Measurements from ENCODE around the gene VWA5A. TPM values are rescaled to one million over a fixed set of nuclear protein-coding genes. Genes with fewer than 3 reads are reported as not detected.

Gene VWA5A
- total and polyA plus RNA-seq, 2 of the 13 experiments (the other 11 are each of a cell fraction or from before 2014, with no cell fraction given): 1.3 to 1.8 TPM

DNA sequence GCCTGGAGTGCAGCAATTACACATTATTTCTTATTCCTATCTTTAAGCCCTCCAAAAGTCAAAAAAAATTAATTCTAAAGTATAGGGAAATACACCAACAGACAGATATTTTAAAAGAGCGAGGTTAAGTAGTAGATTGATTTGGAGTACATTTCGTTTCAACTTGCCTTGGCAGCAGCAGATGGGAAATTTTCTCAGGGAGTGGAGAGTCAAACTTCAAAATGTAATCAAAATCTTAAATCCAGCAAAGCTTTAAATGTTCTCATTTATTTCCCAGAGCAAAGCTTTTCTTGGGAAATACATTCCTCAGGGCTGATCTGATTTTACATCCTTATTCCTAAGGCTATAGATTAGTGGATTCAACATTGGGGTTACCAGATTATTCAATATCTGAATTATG lies 21.9 kb upstream of the VWA5A start:
- no peaks in the 10 kb centered on the region for H3K4me1 ChIP-seq (ENCODE audit: insufficient read depth, low read length)
- intact Hi-C loops (cut with micrococcal nuclease; ENCODE audit: unreplicated experiment): no loop called here
- H2AFZ ChIP-seq (ENCODE audit: low read length): no peak overlapping the region
- no TSS peak for BruUV-seq (replicated peaks)
- CTCF ChIA-PET (ENCODE audit: low intra/inter-chr PET ratio, low total read pairs): no interaction called here
- TF ChIP-seq ZNF260 (CRISPR knock-in tag; IDR thresholded peaks at IDR 0.05; ENCODE audit: borderline replicate concordance, low read depth) (no peak), CCDC6 (CRISPR knock-in tag; IDR thresholded peaks at IDR 0.05) (no peak), SP2 (CRISPR knock-in tag; IDR thresholded peaks at IDR 0.05) (no peak), SP4 (CRISPR knock-in tag; IDR thresholded peaks at IDR 0.05) (no peak)
- H3K79me2 ChIP-seq (ENCODE audit: insufficient read depth, low read length): no peaks in the 10 kb centered on the region
- in situ Hi-C loops (cut with HindIII; ENCODE audit: extremely low pct_ligation_motif_present, low pct_unique_long_range_greater_than_20kb): no loop called here
- H3K27me3 ChIP-seq (ENCODE audit: control insufficient read depth in 1 of 2, insufficient read depth in 2 of 2, low read length in 2 of 2): no peaks in the 10 kb centered on the region
- no peak overlapping the region for H3K4me2 ChIP-seq (ENCODE audit: low read depth, low read length)
- no peak overlapping the region for H3K9ac ChIP-seq (ENCODE audit: insufficient read depth, low read depth, low read length)
- POLR2A ChIA-PET: no interaction called here
- FAIRE-seq (no peak), DNase-seq (ENCODE audit: low spot score) (no peak), ATAC-seq (no peak)
- WGBS (ENCODE audit: low lambda C conversion rate): 5% methylated on average over 2 of the region's 2 CpGs
- H3K27ac ChIP-seq (ENCODE audit: extremely low read length, insufficient read depth, low read length): no peak overlapping the region
- H4K20me1 ChIP-seq (ENCODE audit: insufficient read depth, low read length): no peaks in the 10 kb centered on the region
- H3K9me3 ChIP-seq (ENCODE audit: low read length): no peaks in the 10 kb centered on the region
- no peaks in the 10 kb centered on the region for H3K36me3 ChIP-seq (replicated peaks in 1 of 2; ENCODE audit: control insufficient read depth in 1 of 2, insufficient read depth in 2 of 2, low read length in 2 of 2)
- H3K4me3 ChIP-seq (replicated peaks in 1 of 3; ENCODE audit: insufficient read depth in 1 of 3, low read depth in 2 of 3, low read length in 3 of 3): no peak overlapping the region

DNA sequence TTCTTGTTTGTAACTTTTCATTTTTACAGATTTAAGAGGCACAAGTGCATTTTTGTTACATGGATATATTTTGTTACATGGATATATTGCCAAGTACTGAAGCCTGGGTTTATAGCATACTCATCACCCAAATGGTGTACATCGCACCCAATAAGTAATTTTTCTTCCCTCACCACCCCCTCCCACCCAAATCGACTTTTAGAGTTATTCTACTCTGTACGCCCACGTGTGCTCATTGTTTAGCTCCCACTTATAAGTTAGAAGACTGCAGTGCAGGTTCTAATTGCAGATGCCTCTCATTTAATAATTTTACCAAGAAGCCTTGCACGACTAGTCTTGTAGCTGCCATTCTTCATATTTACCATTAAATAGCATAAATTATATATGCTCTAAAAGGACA lies 20.5 kb upstream of the VWA5A start:
- Histone ChIP-seq H4K20me1 (ENCODE audit: insufficient read depth, low read length) (no peaks in the 10 kb centered on the region), H3K9me3 (ENCODE audit: low read length) (no peaks in the 10 kb centered on the region), H3K79me2 (ENCODE audit: insufficient read depth, low read length) (no peaks in the 10 kb centered on the region), H3K27me3 (ENCODE audit: control insufficient read depth in 1 of 2, insufficient read depth in 2 of 2, low read length in 2 of 2) (no peaks in the 10 kb centered on the region), H3K4me1 (ENCODE audit: insufficient read depth, low read length) (no peaks in the 10 kb centered on the region), H3K9ac (ENCODE audit: insufficient read depth, low read depth, low read length) (no peak overlapping the region), H3K36me3 (replicated peaks in 1 of 2; ENCODE audit: control insufficient read depth in 1 of 2, insufficient read depth in 2 of 2, low read length in 2 of 2) (no peaks in the 10 kb centered on the region), H3K27ac (ENCODE audit: extremely low read length, insufficient read depth, low read length) (no peak overlapping the region), H2AFZ (ENCODE audit: low read length) (no peak overlapping the region), H3K4me3 (replicated peaks in 1 of 3; ENCODE audit: insufficient read depth in 1 of 3, low read depth in 2 of 3, low read length in 3 of 3) (no peak overlapping the region), H3K4me2 (ENCODE audit: low read depth, low read length) (no peak overlapping the region)
- CTCF ChIA-PET (ENCODE audit: low intra/inter-chr PET ratio, low total read pairs): no interaction called here
- in situ Hi-C loops (cut with HindIII; ENCODE audit: extremely low pct_ligation_motif_present, low pct_unique_long_range_greater_than_20kb) (no loop called here), intact Hi-C loops (cut with micrococcal nuclease; ENCODE audit: unreplicated experiment) (no loop called here)
- WGBS (ENCODE audit: low lambda C conversion rate): 3% methylated on average over 5 of the region's 5 CpGs
- DNase-seq (ENCODE audit: low spot score) (no peak), ATAC-seq (no peak), FAIRE-seq (no peak)
- POLR2A ChIA-PET: no interaction called here
- BruUV-seq (replicated peaks): no TSS peak
- TF ChIP-seq, protein P1, sequence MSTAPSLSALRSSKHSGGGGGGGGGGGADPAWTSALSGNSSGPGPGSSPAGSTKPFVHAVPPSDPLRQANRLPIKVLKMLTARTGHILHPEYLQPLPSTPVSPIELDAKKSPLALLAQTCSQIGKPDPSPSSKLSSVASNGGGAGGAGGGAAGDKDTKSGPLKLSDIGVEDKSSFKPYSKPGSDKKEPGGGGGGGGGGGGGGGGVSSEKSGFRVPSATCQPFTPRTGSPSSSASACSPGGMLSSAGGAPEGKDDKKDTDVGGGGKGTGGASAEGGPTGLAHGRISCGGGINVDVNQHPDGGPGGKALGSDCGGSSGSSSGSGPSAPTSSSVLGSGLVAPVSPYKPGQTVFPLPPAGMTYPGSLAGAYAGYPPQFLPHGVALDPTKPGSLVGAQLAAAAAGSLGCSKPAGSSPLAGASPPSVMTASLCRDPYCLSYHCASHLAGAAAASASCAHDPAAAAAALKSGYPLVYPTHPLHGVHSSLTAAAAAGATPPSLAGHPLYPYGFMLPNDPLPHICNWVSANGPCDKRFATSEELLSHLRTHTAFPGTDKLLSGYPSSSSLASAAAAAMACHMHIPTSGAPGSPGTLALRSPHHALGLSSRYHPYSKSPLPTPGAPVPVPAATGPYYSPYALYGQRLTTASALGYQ (CRISPR knock-in tag; IDR thresholded peaks at IDR 0.05): no peak
- TF ChIP-seq MAFF (IDR thresholded peaks at IDR 0.05; ENCODE audit: low read depth, low read length) (no peak), ZNF530 (CRISPR knock-in tag; IDR thresholded peaks at IDR 0.05; ENCODE audit: low read depth) (no peak), DR1 (CRISPR knock-in tag; IDR thresholded peaks at IDR 0.05) (no peak), PAX8 (CRISPR knock-in tag; IDR thresholded peaks at IDR 0.05; ENCODE audit: borderline replicate concordance) (no peak), ZFP1 (CRISPR knock-in tag; IDR thresholded peaks at IDR 0.05) (no peak), ZNF138 (CRISPR knock-in tag; IDR thresholded peaks at IDR 0.05; ENCODE audit: low read depth) (no peak), SIN3B (IDR thresholded peaks at IDR 0.05; ENCODE audit: low read length) (no peak)
- TF ChIP-seq, protein P2, sequence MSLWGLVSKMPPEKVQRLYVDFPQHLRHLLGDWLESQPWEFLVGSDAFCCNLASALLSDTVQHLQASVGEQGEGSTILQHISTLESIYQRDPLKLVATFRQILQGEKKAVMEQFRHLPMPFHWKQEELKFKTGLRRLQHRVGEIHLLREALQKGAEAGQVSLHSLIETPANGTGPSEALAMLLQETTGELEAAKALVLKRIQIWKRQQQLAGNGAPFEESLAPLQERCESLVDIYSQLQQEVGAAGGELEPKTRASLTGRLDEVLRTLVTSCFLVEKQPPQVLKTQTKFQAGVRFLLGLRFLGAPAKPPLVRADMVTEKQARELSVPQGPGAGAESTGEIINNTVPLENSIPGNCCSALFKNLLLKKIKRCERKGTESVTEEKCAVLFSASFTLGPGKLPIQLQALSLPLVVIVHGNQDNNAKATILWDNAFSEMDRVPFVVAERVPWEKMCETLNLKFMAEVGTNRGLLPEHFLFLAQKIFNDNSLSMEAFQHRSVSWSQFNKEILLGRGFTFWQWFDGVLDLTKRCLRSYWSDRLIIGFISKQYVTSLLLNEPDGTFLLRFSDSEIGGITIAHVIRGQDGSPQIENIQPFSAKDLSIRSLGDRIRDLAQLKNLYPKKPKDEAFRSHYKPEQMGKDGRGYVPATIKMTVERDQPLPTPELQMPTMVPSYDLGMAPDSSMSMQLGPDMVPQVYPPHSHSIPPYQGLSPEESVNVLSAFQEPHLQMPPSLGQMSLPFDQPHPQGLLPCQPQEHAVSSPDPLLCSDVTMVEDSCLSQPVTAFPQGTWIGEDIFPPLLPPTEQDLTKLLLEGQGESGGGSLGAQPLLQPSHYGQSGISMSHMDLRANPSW (CRISPR knock-in tag; IDR thresholded peaks at IDR 0.05; ENCODE audit: borderline replicate concordance): no peak

Data from HepG2 (cell line).